Adrenal gland (tissue), 5 donors: Measurements from ENCODE around the gene SRGAP3.

Experiments used
- CTCF ChIP-seq, 6 experiments: fragments of 450-650 bp in 4 of 6; fragments of 200-600 bp in 2 of 6; sonication (generic) in 1 of 6; IDR thresholded peaks; 1 replicate in 5 of 6; 2 replicates in 1 of 6; pipeline versions ENCODE4 v1.5.1 to v1.8.0; 2016 to 2021; ENCODE audit warnings: antibody characterized with exemption in 6 of 6, mild to moderate bottlenecking in 2 of 6, moderate library complexity in 1 of 6
- POLR2A ChIP-seq, 2 donors: fragments of 450-650 bp; IDR thresholded peaks; one replicate each; pipeline ENCODE4 v1.6.1; 2017; ENCODE audit warnings: antibody characterized with exemption in 2 of 2, mild to moderate bottlenecking in 2 of 2, moderate library complexity in 1 of 2
- donor health status: DM: no; HTN: no; CAD: no.

DNA sequence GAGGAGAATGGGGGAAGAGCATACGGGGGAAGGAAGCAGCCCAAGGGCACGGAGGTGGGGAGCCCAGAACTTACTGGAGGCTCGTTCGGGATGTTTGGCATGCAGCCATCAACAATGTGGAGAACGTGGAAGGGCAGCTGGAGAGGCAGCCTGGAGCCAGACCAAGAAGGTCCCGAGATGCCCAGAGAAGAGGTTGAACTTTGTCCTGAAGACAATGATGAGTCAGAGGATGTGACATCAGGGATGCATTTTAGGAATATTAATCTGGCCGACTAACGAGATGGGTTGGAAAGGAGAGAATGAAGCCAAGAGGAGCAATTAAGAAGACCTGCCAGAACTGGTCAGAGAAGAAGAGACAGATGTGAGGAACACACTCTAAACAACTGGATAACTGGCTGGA, 98.2 kb downstream of the SRGAP3 start:
- TF ChIP-seq POLR2A (IDR thresholded peaks at IDR 0.05) (no peak), CTCF (IDR thresholded peaks at IDR 0.05) (no peak)
